Sigmoid colon (tissue), 7 donors: ENCODE data around the gene IDE. TPM values are rescaled to one million over a fixed set of nuclear protein-coding genes. Genes with fewer than 3 reads are reported as not detected.

ENCODE experiments used
- DNase-seq: peaks from one replicate; pipeline ENCODE4 v3.0.0-alpha.2; 2019
- H3K27ac ChIP-seq, 4 donors: fragments of 200-600 bp; sonication (generic); one replicate each; pipeline ENCODE4 v1.5.1; 2016 to 2019; ENCODE audit warnings: mild to moderate bottlenecking in 1 of 4
- H3K27me3 ChIP-seq, 3 donors: fragments of 200-600 bp; sonication (generic); one replicate each; pipeline ENCODE4 v1.5.1; 2019; ENCODE audit warnings: mild to moderate bottlenecking in 1 of 3
- H3K36me3 ChIP-seq, 4 donors: fragments of 200-600 bp; sonication (generic); one replicate each; pipeline ENCODE4 v1.5.1; 2016 to 2019
- H3K4me1 ChIP-seq, 4 donors: fragments of 200-600 bp; sonication (generic); one replicate each; pipeline ENCODE4 v1.5.1; 2017 to 2019
- H3K4me3 ChIP-seq, 4 donors: fragments of 200-600 bp; sonication (generic); one replicate each; pipeline ENCODE4 v1.5.1; 2017 to 2019; ENCODE audit warnings: mild to moderate bottlenecking in 2 of 4, moderate library complexity in 1 of 4
- H3K9me3 ChIP-seq, 4 donors: fragments of 200-600 bp in 3 of 4; sonication (generic) in 3 of 4; one replicate each; pipeline versions ENCODE4 v1.5.1 to v1.6.1; 2013 to 2019
- CTCF ChIP-seq, 4 experiments: fragments of 450-650 bp in 3 of 4; fragments of 200-600 bp in 1 of 4; IDR thresholded peaks; one replicate each; pipeline ENCODE4 v1.5.1; 2016 to 2019; ENCODE audit warnings: antibody characterized with exemption in 4 of 4, mild to moderate bottlenecking in 3 of 4, moderate library complexity in 2 of 4
- EP300 ChIP-seq, 4 donors: sonication (generic); formaldehyde crosslinking; IDR thresholded peaks; one replicate each; pipeline ENCODE4 v1.6.1; 2017; ENCODE audit warnings: antibody characterized with exemption in 4 of 4
- POLR2A ChIP-seq, 2 donors: fragments of 450-650 bp; IDR thresholded peaks; one replicate each; pipeline ENCODE4 v1.6.1; 2016; ENCODE audit warnings: antibody characterized with exemption in 2 of 2, mild to moderate bottlenecking in 2 of 2, moderate library complexity in 2 of 2
- POLR2AphosphoS5 ChIP-seq, 4 donors: sonication (generic); formaldehyde crosslinking; IDR thresholded peaks; one replicate each; pipeline ENCODE4 v1.6.1; 2017; ENCODE audit warnings: antibody characterized with exemption in 4 of 4
- WGBS, 2 donors: extraction: QIAGEN DNeasy Blood & Tissue Kit; methylation state at CpG; one replicate each; pipeline ENCODE4 v1.1.7; 2013; 5-methylcytosine and 5-hydroxymethylcytosine counted together
- intact Hi-C: fragments of 100-400 bp; cut with DNase I; formaldehyde crosslinking; loops from one replicate; pipeline ENCODE4 v1.15.1; 2023
- polyA plus RNA-seq, 3 donors: library from polyadenylated mRNA; stranded (reverse); fragments of 200-250 nt; gene quantifications; one replicate each; pipeline ENCODE4 v1.2.3, GENCODE V29; 2013
- total RNA-seq, 4 donors: library from RNA; depleted of rRNA; stranded (reverse); fragments of >200 nt; gene quantifications; one replicate each; pipeline ENCODE4 v1.1.0, GENCODE V29; 2016
- donor health status: healthy with polysubstance abuse.
- donor health status: Bipolar disorder and iron deficiency.
- donor health status: healthy.

Gene IDE
- total and polyA plus RNA-seq, 7 donors, result 7.8 to 32.9 (median 23.3) TPM

- Histone ChIP-seq H3K27me3 (no peaks in the 10 kb centered on the region), H3K9me3 (no peaks in the 10 kb centered on the region), H3K36me3 (peaks cover 16 to 85% (median 31%) of the 10 kb centered on the region in 4 donors), H3K4me1 (no peaks in the 10 kb centered on the region), H3K4me3 (no peak overlapping the region), H3K27ac (no peak overlapping the region)
- TF ChIP-seq CTCF (IDR thresholded peaks at IDR 0.05) (no peak), EP300 (IDR thresholded peaks at IDR 0.05) (no peak), POLR2A (IDR thresholded peaks at IDR 0.05) (no peak), POLR2AphosphoS5 (IDR thresholded peaks at IDR 0.05) (no peak)
- WGBS, 2 donors, result 90 to 91% methylated on average over 2 of the region's 2 CpGs
- intact Hi-C loops, result no loop called here
- no peak for DNase-seq
Observed at GRCh38 chr10:92490387-92490786, 83.5 kb downstream of the IDE start.

- intact Hi-C loops, result no loop called here
- H3K36me3 ChIP-seq, result peaks cover 18 to 90% (median 37%) of the 10 kb centered on the region in 4 donors
- no peak for TF ChIP-seq POLR2A (IDR thresholded peaks at IDR 0.05)
- no peak for TF ChIP-seq CTCF (IDR thresholded peaks at IDR 0.05)
- no peak for TF ChIP-seq POLR2AphosphoS5 (IDR thresholded peaks at IDR 0.05)
- no peak for TF ChIP-seq EP300 (IDR thresholded peaks at IDR 0.05)
Observed at GRCh38 chr10:92486637-92487036, 87.3 kb downstream of the IDE start.

GRCh38 chr10:92483539-92483938 is 90.4 kb downstream of the IDE start:
- H3K4me1 ChIP-seq, result no peaks in the 10 kb centered on the region
- no peak for TF ChIP-seq EP300 (IDR thresholded peaks at IDR 0.05)
- no peaks in the 10 kb centered on the region for H3K9me3 ChIP-seq
- intact Hi-C loops, result no loop called here
- peaks cover 9 to 92% (median 30%) of the 10 kb centered on the region in 4 donors for H3K36me3 ChIP-seq
- 96 to 98% methylated on average over 4 of the region's 4 CpGs for WGBS, 2 donors
- H3K27me3 ChIP-seq, result no peaks in the 10 kb centered on the region
- DNase-seq, result no peak
- H3K4me3 ChIP-seq, result no peak overlapping the region
- H3K27ac ChIP-seq, result no peak overlapping the region

More at GRCh38 chr10:92486637-92487036, 87.3 kb downstream of the IDE start:
- no peak for DNase-seq
- Histone ChIP-seq H3K4me1 (no peaks in the 10 kb centered on the region), H3K27me3 (no peaks in the 10 kb centered on the region), H3K27ac (no peak overlapping the region), H3K9me3 (no peaks in the 10 kb centered on the region), H3K4me3 (no peak overlapping the region)

- no peak for TF ChIP-seq CTCF (IDR thresholded peaks at IDR 0.05)
- no peak for TF ChIP-seq POLR2AphosphoS5 (IDR thresholded peaks at IDR 0.05)
- no peak for TF ChIP-seq POLR2A (IDR thresholded peaks at IDR 0.05)
- TF ChIP-seq EP300 (IDR thresholded peaks at IDR 0.05), result no peak
- Histone ChIP-seq H3K36me3 (peaks cover 7 to 91% (median 18%) of the 10 kb centered on the region in 4 donors), H3K9me3 (no peaks in the 10 kb centered on the region), H3K4me1 (no peaks in the 10 kb centered on the region), H3K27ac (no peak overlapping the region), H3K27me3 (no peaks in the 10 kb centered on the region), H3K4me3 (no peak overlapping the region)
- DNase-seq, result no peak
- intact Hi-C loops, result no loop called here
Observed at GRCh38 chr10:92480413-92480812, 93.5 kb downstream of the IDE start.

GRCh38 chr10:92479547-92479946 is 94.3 kb downstream of the IDE start:
- no peak overlapping the region for H3K4me3 ChIP-seq
- no peaks in the 10 kb centered on the region for H3K4me1 ChIP-seq
- no peak for DNase-seq
- intact Hi-C loops, result no loop called here
- no peaks in the 10 kb centered on the region for H3K9me3 ChIP-seq
- peaks cover 6 to 91% (median 17%) of the 10 kb centered on the region in 4 donors for H3K36me3 ChIP-seq
- WGBS, 2 donors, result 94 to 97% methylated on average over 7 of the region's 7 CpGs
- TF ChIP-seq POLR2AphosphoS5 (IDR thresholded peaks at IDR 0.05) (no peak), EP300 (IDR thresholded peaks at IDR 0.05) (no peak), POLR2A (IDR thresholded peaks at IDR 0.05) (no peak), CTCF (IDR thresholded peaks at IDR 0.05) (no peak)
- H3K27me3 ChIP-seq, result no peaks in the 10 kb centered on the region
- no peak overlapping the region for H3K27ac ChIP-seq
